GM12891 (cell line): Measurements from ENCODE around the gene NTNG1.

Experiments used
- POLR2A ChIP-seq: IDR thresholded peaks from 2 replicates; pipeline ENCODE4 v1.6.1; 2011; ENCODE audit warnings: low read depth, low read length, control low read depth
- POLR2AphosphoS5 ChIP-seq: IDR thresholded peaks from 2 replicates; pipeline ENCODE4 v1.6.1; 2011; ENCODE audit warnings: low read depth, low read length, control low read depth
- SPI1 ChIP-seq: IDR thresholded peaks from 2 replicates; pipeline ENCODE4 v1.6.1; 2011; ENCODE audit warnings: low read depth, low read length, control low read depth
- TAF1 ChIP-seq: IDR thresholded peaks from 2 replicates; pipeline ENCODE4 v1.6.1; 2011; ENCODE audit warnings: low read depth, low read length, control low read depth

DNA sequence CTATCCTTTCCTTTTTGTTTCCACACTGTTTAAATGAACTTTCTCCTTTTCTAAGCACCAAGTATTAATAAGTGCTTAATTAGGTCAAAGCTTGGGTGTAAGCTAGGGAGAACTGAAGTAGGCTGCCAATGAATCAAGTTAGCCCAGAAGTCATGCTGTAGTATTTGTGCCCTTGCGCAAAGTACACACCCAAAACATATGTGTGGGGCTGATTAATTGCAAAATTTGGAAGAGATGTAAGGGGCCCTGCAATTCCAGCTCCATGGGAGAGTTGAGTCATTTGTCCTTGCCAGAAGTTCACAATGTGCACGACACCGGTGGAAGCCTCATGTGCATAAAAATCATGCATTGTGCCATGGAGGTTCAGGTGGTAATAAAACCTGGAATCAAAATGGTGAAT is 18.6 kb upstream of the NTNG1 start:
- no peak for TF ChIP-seq POLR2AphosphoS5
- TF ChIP-seq TAF1, result no peak
- no peak for TF ChIP-seq POLR2A
- TF ChIP-seq SPI1, result no peak
